GM21619 (cell line): ENCODE results near the gene AFDN.

Experiments used
- ATAC-seq: cut with Tn5 transposase; IDR thresholded peaks from one replicate; pipeline ENCODE4 v1.9.1; 2021; ENCODE audit not compliant: unreplicated experiment

AFDN gene

DNA sequence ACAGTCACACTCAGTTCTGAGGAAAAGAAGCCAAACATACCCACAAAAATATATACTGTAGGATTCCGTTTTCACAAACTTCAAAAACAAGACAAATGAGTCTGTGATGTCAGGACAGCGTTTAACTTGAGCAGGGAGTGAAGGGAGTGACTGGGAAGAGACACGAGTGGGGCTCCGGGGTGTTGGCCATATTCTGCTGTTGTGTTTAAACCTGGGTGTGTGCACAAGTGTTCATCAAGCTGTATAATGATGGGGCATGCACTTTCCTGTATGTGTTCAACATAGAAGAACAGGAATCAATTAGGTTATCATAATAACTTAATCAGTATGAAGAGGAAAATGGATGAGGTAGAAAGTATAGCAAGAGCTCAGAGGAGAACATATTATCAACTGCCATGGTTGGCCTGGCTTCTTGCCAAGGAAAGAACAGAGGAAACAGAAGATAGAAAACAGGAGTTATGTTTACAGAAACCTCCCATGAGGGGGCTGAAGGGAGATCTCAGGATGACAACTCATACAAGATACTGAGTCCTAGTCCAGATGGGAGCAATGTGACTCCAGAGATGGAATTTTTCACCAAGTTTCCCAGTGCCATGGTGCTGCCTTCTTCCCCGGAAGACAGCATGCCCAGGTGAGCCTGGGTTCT, 15.1 kb upstream of the AFDN start:
- no peak for ATAC-seq

DNA sequence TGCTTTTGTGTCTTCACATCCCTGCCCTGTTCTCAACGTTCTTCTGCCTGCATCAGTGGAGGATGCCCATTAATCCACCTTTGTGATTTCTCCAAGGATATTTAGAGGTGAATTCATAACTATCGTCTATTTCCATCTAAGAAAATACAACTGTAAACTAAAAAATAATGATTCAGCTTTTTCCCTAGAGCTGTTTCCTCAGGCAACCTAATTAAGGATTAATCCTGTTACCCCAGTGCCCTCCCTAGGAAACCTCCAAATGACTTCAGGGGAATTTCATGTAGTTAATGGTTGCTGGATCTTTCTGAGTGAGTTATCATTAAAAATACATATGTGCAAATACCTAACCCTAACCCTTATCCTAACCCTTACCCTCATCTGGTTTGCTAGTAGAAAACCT, 14.6 kb upstream of the AFDN start:
- ATAC-seq, result no peak

DNA sequence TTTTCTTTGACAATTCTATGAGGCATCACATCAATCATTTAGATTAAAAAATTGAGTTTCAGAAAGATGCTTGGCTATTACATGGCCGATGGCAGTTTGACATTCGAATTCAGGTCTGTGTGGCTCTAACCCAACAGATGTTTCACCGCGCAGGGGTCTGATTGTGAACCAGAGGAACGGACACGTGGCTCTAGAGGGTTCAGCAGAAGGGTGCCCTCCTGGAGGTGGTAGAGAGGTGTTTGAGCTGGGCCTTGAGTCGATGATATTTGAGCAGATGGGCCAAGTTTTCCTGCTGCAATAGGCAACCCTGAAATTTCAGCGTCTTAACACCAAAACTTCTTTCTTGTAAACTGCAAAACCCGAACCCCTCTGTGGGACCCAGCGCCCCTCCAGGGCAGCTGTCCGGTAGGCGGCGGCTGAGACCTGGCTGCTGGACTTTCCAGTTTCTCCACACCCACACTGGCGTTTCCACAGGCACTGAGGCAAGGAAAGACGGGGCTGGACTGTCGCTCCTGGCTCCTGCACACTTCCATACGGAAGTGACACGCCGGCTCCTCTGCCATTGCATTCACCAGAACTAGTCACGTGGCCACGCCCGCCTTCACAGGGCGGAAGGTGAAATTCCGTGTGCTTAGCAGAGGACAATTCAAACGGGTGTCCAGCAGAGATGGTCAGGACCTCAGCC, 11.3 kb upstream of the AFDN start:
- ATAC-seq, result no peak

DNA sequence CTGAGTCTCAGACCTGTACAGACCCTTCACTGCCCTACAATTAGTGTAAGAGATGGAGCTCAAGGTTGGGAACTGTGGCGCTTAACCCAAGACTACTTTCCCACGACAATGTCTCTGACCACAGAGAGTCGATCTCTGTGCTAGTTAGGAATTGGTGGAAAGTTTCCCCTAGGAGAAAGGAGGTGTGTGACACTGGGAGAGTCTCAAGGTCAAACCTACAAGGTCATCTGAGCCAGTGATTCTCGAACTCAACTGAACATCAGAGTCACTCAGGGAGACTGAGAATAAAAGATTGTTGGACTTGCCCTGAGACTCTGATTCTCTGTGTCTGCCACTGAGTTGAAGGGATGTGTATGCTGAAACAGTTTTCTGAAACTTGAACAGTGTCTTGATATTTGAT, 9.7 kb upstream of the AFDN start:
- ATAC-seq, result no peak

DNA sequence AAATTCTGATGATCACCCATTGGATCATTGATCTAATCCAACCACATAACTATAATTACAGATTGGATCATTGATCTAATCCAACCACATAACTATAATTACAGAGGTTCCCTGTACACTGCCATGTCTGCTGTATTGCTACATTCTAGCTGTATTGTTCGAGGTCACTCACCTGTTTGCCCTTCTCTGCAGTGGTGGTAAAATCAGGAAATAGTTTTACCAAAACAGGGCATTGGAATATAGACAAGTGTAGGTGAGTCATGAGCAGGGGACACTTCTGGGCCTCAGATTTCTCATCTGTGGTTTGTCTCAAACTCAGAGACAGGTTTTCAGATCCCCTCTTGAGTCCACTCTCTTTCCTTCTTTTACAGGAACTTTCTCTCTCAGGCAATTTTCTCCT, 9.0 kb upstream of the AFDN start:
- ATAC-seq, result no peak

DNA sequence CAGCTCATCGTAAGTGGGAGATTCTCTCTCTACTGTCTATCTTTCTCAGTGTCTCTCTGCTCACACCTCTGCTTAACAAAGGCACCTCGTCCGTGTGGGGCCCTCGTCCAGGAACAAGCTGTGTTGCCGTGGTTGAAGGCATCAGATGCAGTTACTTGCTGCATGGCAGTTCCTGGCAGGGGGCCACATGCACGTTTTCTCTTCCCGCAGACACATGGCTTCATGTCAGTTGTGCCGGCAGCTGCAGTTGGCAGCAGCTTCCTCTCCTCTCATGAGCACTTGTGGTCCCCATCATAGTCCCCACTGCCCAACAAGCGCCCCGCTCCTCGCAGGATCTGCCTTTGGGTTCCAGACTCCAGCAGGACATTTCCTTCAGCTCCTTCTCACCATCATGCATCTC, 7.1 kb upstream of the AFDN start:
- ATAC-seq, result no peak

DNA sequence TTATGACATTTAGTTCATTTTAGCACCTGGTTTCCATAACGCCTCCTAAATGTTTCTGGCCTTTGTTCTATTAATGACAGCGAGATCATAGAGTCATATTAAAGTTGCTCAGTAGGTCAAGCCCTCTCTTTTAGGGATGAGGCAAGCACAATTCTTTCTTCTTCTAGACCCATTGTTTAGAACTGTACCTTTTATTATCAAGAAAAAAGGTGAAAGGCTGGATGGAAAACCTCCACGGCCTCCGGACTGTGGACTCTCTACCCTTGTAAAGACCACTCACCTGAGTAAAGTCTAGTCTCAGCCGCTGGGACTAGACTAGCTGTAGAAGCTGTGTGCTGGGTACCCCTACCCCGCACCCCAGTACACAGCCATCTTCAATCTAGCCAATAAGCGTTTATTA, 6.0 kb upstream of the AFDN start:
- no peak for ATAC-seq

DNA sequence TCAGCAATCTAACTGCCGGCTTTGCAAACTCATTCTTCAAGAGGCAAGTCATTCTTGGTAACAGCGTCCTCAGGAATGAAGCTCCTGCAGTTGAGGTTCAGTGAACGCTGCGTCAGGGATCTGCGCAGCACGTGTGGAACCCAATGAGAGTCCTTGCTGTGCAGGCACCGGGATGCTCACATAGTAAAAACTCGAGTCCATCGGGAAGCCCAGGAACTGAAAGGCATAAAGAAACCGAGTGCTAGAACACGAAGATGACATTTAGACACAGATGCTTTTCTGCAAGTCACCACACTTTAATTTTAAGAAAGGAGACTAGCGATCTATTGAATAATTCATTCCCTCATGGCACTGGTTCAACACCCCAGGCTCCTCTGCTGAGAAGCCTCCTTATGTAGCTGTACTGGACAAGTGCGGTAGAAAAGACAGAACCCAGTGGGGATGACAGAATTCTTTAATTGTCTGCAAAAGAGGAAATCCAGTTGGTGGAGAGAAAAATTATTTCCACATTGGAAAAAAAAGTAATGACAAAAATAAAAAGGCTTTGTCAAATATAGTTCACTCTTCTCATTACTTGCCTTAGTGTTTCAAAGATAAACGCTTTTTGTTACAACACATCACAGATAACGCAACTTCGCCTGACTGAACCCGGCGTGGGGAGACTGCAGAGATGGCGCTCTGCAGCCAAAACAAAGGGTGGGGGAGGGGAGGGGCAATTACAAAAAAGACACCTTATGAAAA, 1.9 kb upstream of the AFDN start:
- no peak for ATAC-seq

DNA sequence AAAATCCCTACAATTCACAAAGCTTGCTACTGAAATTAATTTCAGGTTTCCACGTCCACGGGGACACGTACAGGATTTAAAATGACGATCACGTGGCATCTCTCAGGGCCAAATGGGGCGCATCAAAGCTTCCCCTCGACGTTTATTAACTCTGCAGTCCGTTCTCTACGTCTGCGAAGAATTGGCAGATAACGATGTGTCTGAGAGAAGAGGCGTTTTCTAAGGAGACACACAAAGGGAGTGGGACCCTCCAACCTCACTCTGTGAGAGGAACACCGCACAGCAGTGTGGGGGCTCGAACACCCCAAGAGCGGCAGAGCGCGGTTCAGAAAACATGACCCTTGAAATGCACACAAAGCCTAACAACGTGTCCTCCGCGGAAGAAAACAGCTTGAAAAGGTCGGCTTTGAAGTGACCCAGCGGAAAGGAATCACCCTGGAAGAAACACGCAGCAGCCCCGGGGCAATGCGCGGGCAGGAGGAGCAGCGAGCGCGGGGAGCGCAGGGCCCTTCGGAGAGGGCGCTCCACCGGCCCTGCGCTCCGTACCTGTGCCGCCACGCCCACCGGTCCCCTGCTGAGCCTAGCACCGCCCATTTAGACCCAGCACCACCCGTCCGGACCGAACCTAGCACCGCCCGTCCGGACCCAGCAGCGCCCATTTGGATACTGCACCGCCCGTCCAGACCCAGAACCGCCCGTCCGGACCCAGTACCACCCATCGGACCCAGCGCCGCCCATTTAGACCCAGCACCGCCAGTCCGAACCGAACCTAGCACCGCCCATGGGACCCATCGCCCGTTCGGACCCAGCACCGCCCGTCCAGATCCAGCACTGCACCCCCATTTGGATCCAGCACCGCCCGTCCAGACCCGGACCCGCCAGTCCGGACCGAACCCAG, 1.1 kb upstream of the AFDN start:
- ATAC-seq, result no peak

DNA sequence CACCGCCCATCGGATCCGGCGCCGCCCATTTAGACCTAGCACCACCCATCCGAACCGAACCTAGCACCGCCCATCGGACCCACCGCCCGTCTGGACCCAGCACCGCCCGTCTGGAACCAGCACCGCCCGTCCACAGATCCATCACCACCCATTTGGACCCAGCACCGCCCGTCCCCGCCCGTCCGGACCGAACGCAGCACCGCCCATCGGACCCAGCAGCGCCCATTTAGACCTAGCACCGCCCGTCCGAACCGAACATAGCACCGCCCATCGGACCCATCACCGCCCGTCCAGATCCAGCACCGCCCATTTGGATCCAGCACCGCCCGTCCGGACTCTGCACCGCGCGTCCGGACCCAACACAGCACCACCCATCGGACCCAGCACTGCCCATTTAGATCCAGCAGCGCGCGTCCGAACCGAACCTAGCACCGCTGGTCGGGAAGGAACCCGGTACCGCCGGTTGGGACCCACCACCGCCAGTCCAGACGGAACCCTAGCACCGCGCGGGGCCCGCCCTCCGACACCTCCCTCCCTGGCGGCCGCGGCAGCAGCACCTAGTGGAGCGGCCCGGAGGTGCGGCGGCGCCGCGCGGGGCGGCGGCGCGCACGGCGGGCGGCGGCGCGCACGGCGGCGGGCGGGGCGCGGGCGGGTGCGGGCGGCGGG, 348 bp upstream of the AFDN start:
- peak; percentile 73 for ATAC-seq

DNA sequence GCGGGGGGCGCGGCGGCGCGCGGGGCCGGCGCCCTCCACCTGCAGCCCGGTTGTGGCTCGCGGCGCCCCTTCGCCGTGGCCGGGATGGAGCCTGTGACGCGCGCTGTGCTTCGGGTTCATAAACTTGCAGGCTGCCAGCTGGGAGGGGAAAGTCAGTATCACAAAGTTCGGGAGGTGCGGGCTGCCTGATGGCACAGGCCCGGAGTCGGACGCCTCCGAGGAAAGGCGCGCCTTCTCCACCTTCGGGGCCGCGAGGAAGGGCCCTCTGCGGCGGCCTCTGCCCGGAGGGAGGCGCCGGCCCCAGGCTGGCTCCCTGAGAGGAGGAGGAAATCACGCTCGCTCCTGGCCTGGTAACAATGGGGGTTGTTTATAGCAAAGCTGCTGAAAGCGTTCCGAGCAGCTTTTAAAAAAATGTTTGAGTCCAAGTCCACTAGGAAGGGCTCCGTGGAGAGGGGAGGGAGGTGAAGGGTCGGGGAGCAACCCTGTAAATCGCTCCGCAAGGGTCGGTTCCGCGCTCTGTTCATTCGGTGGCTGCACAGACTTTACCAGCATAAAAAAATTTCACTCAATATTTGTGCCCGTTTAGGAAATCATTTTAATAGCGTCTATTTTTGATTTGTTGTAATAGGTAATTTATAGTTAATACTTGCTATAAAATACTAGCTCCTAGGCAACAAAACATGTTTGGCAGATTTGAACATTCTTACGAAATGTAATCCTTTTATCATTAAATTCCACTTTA, 1.0 kb downstream of the AFDN start:
- ATAC-seq, result peak; percentile 27

DNA sequence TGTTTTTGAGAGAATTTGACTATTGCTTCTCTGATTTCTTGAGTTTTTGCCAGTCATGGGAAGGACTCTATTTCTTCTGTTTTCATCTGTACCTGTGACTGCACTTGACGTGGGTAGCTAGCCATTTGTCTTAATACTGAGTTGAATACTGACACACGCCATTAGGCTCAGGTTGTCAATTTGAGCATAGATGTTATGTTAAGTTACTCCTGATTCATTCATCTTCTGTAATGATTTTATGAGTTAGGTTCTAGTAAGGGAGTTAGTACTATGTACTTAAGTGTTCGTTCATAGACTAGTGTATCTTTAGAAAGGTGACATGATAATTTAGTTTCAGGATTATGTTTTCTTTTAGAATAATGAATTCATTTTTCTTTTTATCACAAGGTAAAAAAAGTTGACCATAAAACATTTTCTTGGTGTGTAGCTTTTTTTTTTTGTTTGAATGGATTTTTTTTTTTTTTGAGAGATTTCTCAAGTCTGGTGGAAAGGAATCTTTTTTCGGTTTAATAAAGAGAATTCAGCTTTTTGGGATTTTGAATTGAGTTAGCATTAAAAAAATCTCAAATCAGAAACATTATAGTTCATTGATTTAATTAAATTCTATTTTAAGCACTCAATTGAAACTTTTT, 1.7 kb downstream of the AFDN start:
- no peak for ATAC-seq

DNA sequence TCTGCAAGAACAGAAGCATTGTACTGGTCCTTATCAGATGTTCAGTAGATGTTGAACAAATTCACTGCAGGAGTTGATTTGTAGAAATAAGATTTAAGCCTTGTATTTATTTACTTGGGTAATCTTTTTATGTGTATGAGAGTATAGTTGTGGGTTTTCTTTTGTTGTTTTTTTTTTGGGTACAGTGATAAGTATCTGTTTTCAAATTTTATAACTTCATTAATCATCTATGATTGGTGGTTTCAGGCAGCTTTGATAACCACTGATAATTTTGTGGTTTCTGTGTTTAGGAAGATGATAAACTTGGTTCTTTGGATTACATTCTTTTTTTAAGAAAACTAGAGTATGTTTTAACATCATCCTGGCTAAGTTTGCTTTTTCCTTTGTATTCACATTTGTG, 2.8 kb downstream of the AFDN start:
- ATAC-seq, result no peak

DNA sequence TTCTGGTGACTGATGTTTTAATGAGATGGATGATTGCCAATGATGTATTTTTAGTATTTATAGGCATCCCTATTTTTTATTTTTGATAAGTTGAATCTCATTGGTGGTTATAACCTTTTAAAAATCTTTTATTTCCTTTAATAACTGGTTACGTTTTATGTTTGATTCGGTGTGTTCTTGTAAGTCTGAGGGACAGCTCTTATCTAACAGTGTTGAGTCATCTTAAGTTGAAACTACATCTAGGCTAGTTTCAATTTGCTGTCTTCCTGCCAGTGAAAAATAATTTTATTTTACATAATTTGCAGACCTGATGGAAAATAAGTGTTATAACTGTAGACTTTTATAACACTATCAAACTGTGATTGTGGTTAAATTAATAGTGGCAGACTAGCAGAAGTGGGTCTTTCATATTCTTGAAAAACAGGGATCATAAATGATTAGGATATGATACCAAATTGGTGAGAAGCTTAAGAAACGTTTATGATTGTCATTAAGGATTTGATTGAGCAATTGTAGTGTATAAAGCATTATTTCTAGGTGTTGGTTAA, 4.6 kb downstream of the AFDN start:
- no peak for ATAC-seq

DNA sequence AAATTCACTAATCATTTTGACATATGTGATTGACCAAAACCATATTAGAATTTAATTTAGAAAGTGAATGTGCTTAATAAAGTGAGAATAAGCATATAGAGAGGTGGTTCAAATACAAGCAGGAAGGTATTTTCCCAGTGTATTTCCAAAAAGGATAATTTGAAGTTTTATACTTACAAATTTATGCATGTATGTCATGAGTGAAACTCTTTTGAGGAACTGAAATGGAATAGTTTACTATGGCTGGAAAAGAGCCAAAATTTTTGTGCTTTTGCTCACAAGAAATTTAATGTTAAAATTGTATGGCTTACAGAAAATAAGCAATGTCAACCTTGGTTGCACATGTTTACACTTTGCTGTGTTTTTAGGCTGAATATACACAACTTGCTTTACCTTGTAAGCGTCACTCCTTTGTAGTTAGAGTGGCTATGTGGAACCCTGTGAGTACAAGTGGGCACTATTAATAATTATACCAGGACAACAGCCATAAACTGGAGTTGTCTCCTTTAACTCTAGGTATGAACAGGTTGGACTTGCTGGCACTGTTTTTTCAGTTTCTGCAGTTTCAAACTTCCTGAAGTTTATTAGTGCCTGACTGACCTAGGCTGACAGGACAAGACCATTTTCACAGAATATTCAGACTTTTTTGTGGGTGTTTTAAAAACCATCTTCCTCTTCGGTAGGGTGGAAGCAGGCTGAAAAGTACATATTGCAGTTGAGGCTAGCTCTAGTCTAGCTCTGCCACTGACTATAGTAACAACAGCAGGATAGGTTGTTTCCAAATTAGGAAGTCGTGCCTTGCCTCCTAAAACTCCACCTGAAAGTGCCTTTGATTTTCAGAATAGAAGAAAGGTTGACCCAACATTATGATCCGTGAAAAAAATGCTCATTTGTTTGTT, 6.0 kb downstream of the AFDN start:
- peak; percentile 38 for ATAC-seq

DNA sequence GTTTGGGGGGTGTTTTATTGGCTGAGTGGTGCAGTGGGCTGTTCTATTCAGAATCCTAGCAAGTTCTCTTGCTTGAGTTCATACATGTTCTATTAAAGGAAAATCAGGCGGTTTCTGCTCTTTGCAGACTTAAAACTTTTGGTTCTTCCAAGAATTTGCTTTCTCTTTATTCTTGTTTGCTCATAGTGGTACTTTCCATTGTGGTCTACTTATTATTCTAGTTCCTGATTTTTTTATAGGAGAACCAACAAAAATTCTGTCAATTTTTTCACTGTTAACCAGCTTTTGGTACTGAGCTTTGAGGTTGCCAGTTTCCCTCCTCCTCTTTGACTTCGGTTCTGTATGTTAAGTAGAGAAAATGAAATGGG, 6.7 kb downstream of the AFDN start:
- peak; percentile 21 for ATAC-seq

DNA sequence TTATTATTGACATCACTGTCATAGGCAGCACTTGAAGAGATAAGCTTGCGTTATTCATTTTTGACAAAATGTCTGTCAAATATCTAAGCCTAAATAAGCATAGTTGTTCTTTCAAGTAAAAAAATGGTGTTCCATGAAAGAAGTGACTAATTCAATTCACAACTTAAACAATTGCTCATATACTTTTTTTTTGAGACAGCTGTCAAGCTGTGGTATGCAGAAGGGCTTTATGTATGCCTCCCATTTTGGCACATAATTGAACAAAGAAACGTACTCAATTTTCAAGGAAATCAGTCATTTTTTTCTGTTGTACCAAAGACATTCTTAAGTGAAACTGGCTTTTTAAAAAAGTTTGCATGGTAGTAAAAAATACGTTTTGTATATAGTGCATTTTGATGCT, 8.5 kb downstream of the AFDN start:
- ATAC-seq, result no peak

DNA sequence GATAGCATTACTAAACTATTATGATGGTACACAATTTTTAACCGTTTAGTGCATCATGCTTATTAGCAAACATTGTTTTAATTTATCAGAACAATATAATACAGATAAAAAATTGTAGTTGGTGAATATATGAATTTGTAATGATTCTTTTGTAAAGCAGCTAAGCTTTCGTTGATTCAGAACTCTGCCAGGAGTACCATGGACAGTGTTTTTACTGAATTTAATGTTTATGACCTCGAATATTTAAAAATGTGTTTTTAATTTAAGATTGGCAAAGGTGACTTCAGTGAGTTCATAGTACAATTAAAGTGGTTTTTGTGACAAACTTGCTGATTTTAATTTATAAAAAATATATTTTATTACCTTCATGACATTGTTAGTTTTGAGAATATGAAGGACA, 10.0 kb downstream of the AFDN start:
- ATAC-seq, result no peak
